Natural killer cell (primary cell): ENCODE results near the gene MBNL1. TPM values are rescaled to one million over a fixed set of nuclear protein-coding genes. Genes with fewer than 3 reads are reported as not detected.
"Not testable (repeated sequence)": the region's sequence is repeated elsewhere in the genome, so short reads cannot be mapped to it uniquely, and the experiment has no call there.

Experiments
- ATAC-seq, 3 donors: fragments of 150-1000 bp in 2 of 3; fragments of 200-7000 bp in 1 of 3; cut with Tn5 transposase; 1 replicate in 1 of 3; 2 replicates in 2 of 3; pipeline ENCODE4 v1.10.0; 2021; ENCODE audit warnings: mild to moderate bottlenecking in 2 of 3, moderate library complexity in 2 of 3
- DNase-seq, 2 donors: peaks; one replicate each; pipeline versions ENCODE4 v3.0.0 to v3.0.0-alpha.2; 2013 to 2021; ENCODE audit warnings: mixed read lengths in 1 of 2
- H3K27ac ChIP-seq: one replicate; pipeline ENCODE4 v1.5.1; 2013; ENCODE audit warnings: mild to moderate bottlenecking, low read length
- H3K27me3 ChIP-seq: one replicate; pipeline ENCODE4 v1.6.1; 2013; ENCODE audit warnings: low read length; ENCODE audit not compliant: control insufficient read depth, insufficient read depth
- H3K36me3 ChIP-seq: one replicate; pipeline ENCODE4 v1.6.1; 2013; ENCODE audit warnings: low read length; ENCODE audit not compliant: control insufficient read depth, insufficient read depth
- H3K4me1 ChIP-seq: one replicate; pipeline ENCODE4 v1.6.1; 2013; ENCODE audit warnings: low read length; ENCODE audit not compliant: control insufficient read depth, insufficient read depth
- H3K4me3 ChIP-seq: one replicate; pipeline ENCODE4 v1.5.1; 2013; ENCODE audit warnings: low read length
- H3K9me3 ChIP-seq: one replicate; pipeline ENCODE4 v1.6.1; 2013; ENCODE audit warnings: low read length; ENCODE audit not compliant: control insufficient read depth, insufficient read depth
- H3K27ac Mint-ChIP-seq, 2 donors: one replicate each; pipeline ENCODE4 v1.8.0; 2022; ENCODE audit warnings: mild to moderate bottlenecking in 2 of 2, mixed read lengths in 2 of 2, moderate library complexity in 1 of 2
- H3K27me3 Mint-ChIP-seq, 2 donors: one replicate each; pipeline ENCODE4 v1.8.0; 2022; ENCODE audit warnings: low read depth in 2 of 2, mixed read lengths in 2 of 2
- H3K36me3 Mint-ChIP-seq: one replicate; pipeline ENCODE4 v1.8.0; 2022; ENCODE audit warnings: mixed read lengths
- H3K4me1 Mint-ChIP-seq, 2 donors: one replicate each; pipeline ENCODE4 v1.8.0; 2022; ENCODE audit warnings: mixed read lengths in 2 of 2
- H3K4me3 Mint-ChIP-seq: one replicate; pipeline ENCODE4 v1.8.0; 2022; ENCODE audit warnings: mild to moderate bottlenecking, moderate library complexity, mixed read lengths
- H3K9me3 Mint-ChIP-seq, 2 donors: one replicate each; pipeline ENCODE4 v1.8.0; 2022; ENCODE audit warnings: mixed read lengths in 2 of 2
- WGBS: methylation state at CpG from one replicate; pipeline ENCODE4 v1.1.7; 2013; ENCODE audit warnings: missing lambda C conversion rate; ENCODE audit not compliant: insufficient coverage; 5-methylcytosine and 5-hydroxymethylcytosine counted together
- intact Hi-C: fragments of 100-400 bp; cut with micrococcal nuclease; formaldehyde crosslinking; loops from one replicate; pipeline ENCODE4 v1.14.2; 2022
- total RNA-seq, 4 donors: library from RNA; stranded (reverse); fragments of 120-200 nt in 1 of 4; gene quantifications; one replicate each; pipeline versions ENCODE4 v1.2.3 to v1.2.4, GENCODE V29; 2013 to 2022
- TF ChIP-seq, protein P1 (sequence below): fragments of 200-600 bp; IDR thresholded peaks from one replicate; pipeline ENCODE4 v1.8.0; 2022; ENCODE audit warnings: antibody characterized with exemption

MBNL1 gene
- total RNA-seq, 3 donors from 2014 or later (not counting 1 experiment from before 2014, with no cell fraction given) = 600 to 704 (median 607) TPM

DNA sequence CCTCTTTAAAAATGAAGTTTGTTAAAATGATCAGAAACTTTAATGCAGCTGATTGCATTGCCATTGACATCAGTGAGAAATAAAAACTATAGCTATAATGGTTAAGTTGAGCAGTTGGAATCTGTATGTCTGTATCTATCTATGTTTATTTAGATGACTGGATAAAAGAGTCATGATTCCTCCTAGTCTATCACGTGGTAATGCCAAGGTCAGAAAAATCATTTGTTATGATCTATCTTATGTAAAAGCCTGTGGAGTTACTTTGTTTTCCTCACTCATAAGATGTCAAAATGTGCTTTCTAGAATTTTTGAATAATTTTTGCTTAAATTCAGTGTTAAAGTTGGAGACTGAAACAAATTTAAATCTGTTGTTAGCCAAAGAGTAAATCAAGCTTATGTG, 63.3 kb downstream of the MBNL1 start:
- H3K36me3 ChIP-seq = peaks cover 35% of the 10 kb centered on the region
- peaks cover 4% of the 10 kb centered on the region for H3K36me3 Mint-ChIP-seq
- H3K27me3 Mint-ChIP-seq = no peaks in the 10 kb centered on the region
- no peak overlapping the region for H3K27ac ChIP-seq
- WGBS = 75% methylated on average over 1 of the region's 1 CpG
- no peaks in the 10 kb centered on the region for H3K9me3 Mint-ChIP-seq
- intact Hi-C loops = loop anchor here (5.0 kb wide), 1 partner anchor 35 kb away; no protein-coding TSS in a partner anchor
- ATAC-seq (peak in 2 of 3 donors; percentile 35 to 41), DNase-seq (no peak)
- TF ChIP-seq, protein P1, sequence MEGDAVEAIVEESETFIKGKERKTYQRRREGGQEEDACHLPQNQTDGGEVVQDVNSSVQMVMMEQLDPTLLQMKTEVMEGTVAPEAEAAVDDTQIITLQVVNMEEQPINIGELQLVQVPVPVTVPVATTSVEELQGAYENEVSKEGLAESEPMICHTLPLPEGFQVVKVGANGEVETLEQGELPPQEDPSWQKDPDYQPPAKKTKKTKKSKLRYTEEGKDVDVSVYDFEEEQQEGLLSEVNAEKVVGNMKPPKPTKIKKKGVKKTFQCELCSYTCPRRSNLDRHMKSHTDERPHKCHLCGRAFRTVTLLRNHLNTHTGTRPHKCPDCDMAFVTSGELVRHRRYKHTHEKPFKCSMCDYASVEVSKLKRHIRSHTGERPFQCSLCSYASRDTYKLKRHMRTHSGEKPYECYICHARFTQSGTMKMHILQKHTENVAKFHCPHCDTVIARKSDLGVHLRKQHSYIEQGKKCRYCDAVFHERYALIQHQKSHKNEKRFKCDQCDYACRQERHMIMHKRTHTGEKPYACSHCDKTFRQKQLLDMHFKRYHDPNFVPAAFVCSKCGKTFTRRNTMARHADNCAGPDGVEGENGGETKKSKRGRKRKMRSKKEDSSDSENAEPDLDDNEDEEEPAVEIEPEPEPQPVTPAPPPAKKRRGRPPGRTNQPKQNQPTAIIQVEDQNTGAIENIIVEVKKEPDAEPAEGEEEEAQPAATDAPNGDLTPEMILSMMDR = no peak
- H3K27ac Mint-ChIP-seq = peak overlapping the region; percentile 74 to 77
- H3K4me1 Mint-ChIP-seq = peaks cover 67 to 81% of the 10 kb centered on the region in 2 donors
- H3K4me3 ChIP-seq = no peak overlapping the region
- no peaks in the 10 kb centered on the region for H3K9me3 ChIP-seq
- H3K4me3 Mint-ChIP-seq = peak overlapping the region; percentile 47
- peaks cover 26% of the 10 kb centered on the region for H3K4me1 ChIP-seq
- no peaks in the 10 kb centered on the region for H3K27me3 ChIP-seq

DNA sequence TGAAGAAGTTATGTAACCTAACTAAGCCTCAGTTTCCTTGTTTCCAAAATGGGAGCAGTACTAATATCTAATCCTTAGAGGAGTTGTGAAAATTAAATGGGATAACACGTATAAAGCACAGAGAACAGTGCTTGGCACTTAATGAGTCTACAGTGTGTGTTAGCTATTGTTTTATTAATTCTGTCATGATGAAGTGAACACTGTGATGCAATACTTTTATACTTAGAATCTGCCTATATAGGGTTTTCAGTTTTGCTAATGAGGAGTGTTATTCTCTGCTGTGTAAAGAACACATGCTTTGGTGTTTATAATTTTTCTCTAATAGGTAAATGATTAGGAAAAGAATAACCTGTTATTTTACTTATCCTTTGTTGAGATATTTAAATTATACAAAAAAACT, 65.2 kb downstream of the MBNL1 start:
- Histone ChIP-seq H3K27ac (no peak overlapping the region), H3K4me3 (no peak overlapping the region), H3K27me3 (no peaks in the 10 kb centered on the region), H3K9me3 (no peaks in the 10 kb centered on the region), H3K36me3 (peaks cover 44% of the 10 kb centered on the region), H3K4me1 (peaks cover 27% of the 10 kb centered on the region)
- no peak for ATAC-seq
- Mint-ChIP-seq H3K27me3 (no peaks in the 10 kb centered on the region), H3K36me3 (no peaks in the 10 kb centered on the region), H3K4me3 (peak overlapping the region; percentile 11), H3K27ac (peak overlapping the region; percentile 74 to 77), H3K9me3 (no peaks in the 10 kb centered on the region), H3K4me1 (peaks cover 71 to 86% of the 10 kb centered on the region in 2 donors)
- no peak for DNase-seq
- whole genome bisulfite sequencing = 80% methylated on average over 1 of the region's 1 CpG
- TF ChIP-seq, protein P1 = no peak
- intact Hi-C loops = loop anchor here (5.0 kb wide), 1 partner anchor 33 kb away; no protein-coding TSS in a partner anchor

DNA sequence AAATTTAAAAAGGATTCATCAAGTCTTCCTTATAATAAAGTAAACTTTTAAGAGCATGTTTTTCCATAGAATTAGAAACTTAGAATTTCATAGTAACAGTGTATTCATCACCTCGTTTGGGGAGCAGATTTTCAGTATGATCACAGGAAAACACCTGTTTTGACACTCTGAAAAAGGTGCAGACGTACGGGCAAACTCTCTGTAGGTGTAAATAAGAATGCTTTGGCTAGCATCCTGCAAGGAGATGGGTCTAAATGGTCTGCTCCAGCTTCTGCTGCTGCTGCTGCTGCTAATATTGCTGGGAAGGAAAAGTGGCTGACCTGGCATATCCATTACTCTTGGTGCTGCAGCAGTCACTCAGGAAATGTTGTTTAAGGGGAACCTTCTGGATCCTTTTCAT, 66.0 kb downstream of the MBNL1 start:
- Mint-ChIP-seq H3K9me3 (no peaks in the 10 kb centered on the region), H3K4me1 (peaks cover 65 to 83% of the 10 kb centered on the region in 2 donors), H3K36me3 (no peaks in the 10 kb centered on the region), H3K27me3 (no peaks in the 10 kb centered on the region), H3K4me3 (peak overlapping the region; percentile 31), H3K27ac (peak overlapping the region; percentile 74 to 77)
- intact Hi-C loops = loop anchor here (5.0 kb wide), 1 partner anchor 33 kb away; no protein-coding TSS in a partner anchor
- ATAC-seq (no peak), DNase-seq (no peak)
- H3K27me3 ChIP-seq = no peaks in the 10 kb centered on the region
- WGBS = 35% methylated on average over 3 of the region's 3 CpGs
- TF ChIP-seq, protein P1 = no peak
- peaks cover 51% of the 10 kb centered on the region for H3K36me3 ChIP-seq
- H3K4me1 ChIP-seq = peaks cover 27% of the 10 kb centered on the region
- H3K9me3 ChIP-seq = no peaks in the 10 kb centered on the region
- no peak overlapping the region for H3K27ac ChIP-seq
- no peak overlapping the region for H3K4me3 ChIP-seq

DNA sequence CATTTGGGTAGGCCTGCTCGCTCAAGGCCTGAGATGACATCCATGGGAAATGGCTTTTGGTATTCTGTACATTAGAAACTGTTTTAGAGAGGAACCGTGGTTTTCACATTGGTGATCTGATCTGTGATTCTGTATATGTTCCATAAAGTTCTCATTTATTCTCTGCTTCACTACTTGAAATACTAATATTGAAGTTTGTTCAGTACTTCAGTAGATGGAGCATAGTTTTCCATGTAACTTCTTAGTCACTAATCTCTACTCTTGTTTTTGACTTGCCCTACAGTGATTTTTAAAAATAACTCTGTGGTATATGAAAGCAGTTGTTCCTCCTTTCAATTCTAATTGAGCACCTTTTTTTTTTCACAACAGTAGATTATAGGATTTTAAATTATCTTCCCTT, 66.5 kb downstream of the MBNL1 start:
- Mint-ChIP-seq H3K4me1 (peaks cover 63 to 83% of the 10 kb centered on the region in 2 donors), H3K27me3 (no peaks in the 10 kb centered on the region), H3K9me3 (no peaks in the 10 kb centered on the region), H3K4me3 (peak overlapping the region; percentile 31), H3K36me3 (no peaks in the 10 kb centered on the region), H3K27ac (peak overlapping the region; percentile 74 to 77)
- Histone ChIP-seq H3K9me3 (no peaks in the 10 kb centered on the region), H3K36me3 (peaks cover 51% of the 10 kb centered on the region), H3K27me3 (no peaks in the 10 kb centered on the region), H3K27ac (no peak overlapping the region), H3K4me1 (peaks cover 23% of the 10 kb centered on the region), H3K4me3 (no peak overlapping the region)
- TF ChIP-seq, protein P1 = no peak
- no peak for ATAC-seq
- WGBS = 79% methylated on average over 1 of the region's 2 CpGs
- DNase-seq = no peak
- intact Hi-C loops = no loop called here

DNA sequence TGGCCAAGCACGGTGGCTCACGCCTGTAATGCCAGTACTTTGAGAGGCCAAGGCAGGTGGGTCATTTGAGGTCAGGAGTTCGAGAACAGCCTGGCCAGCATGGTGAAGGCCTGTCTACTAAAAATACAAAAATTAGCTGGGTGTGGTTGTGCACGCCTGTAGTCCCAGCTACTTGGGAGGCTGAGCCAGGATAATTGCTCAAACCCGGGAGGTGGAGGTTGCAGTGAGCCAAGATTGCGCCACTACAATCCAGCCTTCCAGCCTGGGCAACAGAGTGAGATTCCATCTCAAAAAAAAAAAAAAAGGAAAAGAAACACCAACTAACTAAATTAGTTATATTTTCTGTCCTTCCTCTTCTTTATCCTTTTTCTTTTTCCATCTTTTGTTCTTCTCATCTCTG, 68.6 kb downstream of the MBNL1 start:
- H3K27ac ChIP-seq, DNase-seq, H3K27me3 Mint-ChIP-seq, H3K36me3 Mint-ChIP-seq, ATAC-seq, intact Hi-C loops, H3K9me3 Mint-ChIP-seq, H3K4me3 Mint-ChIP-seq, H3K4me3 ChIP-seq, H3K27me3 ChIP-seq, H3K9me3 ChIP-seq: not testable (repeated sequence)
- Mint-ChIP-seq H3K4me1 (peaks cover 55 to 72% of the 10 kb centered on the region in 2 donors), H3K27ac (peak overlapping the region; percentile 0 to 67)
- WGBS = 95% methylated on average over 6 of the region's 6 CpGs
- Histone ChIP-seq H3K4me1 (peaks cover 20% of the 10 kb centered on the region), H3K36me3 (peaks cover 58% of the 10 kb centered on the region)
